Stimulated activated CD8-positive, alpha-beta memory T cell treated with anti-CD3 and anti-CD28 coated beads, Interleukin-12 subunit alpha, Interleukin-12 subunit beta, amount 100 ng/mL, for 1 hour (primary cell): ENCODE data around the gene HOXD3.

Experiments
- DNase-seq: peaks from one replicate; pipeline ENCODE4 v3.0.0-alpha.2; 2020; ENCODE audit warnings: low read depth

HOXD3 gene

DNA sequence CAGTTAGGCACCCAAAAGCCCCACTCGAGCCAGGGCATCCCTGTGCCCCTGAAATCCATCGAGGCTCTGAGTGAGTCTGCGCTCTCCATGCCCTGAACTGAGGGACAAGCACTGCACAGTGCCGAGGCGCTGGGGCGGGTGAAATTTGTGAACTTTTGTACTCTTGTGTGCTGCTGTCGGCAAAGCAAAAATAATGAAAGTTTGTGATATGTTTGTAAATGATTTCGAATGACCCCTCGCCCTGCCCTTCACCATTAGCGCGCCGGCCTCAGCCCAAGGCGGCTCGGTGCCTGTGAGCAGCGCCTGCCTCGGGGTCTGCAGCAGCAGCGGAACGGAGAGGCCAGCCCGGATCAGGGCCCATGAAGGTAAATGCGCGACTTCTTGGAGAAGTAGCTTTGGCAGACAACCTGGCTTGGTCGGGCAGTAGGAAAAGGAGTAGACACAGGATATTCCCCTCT lies 7.6 kb upstream of the HOXD3 start:
- DNase-seq, result no peak

- DNase-seq, result no peak
These were observed 7.0 kb upstream of the HOXD3 start for GRCh38 chr2:176149939-176150583.

- no peak for DNase-seq
These were observed 6.3 kb upstream of the HOXD3 start for GRCh38 chr2:176150584-176151441.

DNA sequence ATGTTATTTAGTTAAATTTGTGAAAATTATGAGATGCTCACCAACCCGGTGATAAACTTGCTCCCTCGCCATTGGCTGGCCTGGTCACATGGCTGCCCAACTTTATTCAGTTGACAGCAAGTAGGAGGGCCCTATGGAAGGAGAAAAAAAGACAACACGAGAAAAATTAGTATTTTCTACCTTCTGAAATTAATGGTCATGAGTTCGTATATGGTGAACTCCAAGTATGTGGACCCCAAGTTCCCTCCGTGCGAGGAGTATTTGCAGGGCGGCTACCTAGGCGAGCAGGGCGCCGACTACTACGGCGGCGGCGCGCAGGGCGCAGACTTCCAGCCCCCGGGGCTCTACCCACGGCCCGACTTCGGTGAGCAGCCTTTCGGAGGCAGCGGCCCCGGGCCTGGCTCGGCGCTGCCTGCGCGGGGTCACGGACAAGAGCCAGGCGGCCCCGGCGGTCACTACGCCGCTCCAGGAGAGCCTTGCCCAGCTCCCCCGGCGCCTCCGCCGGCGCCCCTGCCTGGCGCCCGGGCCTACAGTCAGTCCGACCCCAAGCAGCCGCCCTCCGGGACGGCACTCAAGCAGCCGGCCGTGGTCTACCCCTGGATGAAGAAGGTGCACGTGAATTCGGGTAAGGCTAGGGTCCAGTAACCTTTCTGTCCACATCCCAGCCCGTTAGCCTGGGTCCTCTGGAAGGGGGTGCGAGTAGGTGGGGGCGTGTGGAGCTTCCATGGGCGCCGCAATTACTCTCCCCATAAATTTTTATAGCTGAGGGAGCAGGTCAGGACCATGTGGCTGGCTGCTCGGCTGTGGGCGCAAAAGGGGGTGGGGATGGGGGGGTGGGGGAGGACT lies 5.4 kb upstream of the HOXD3 start, which contains the start of gene HOXD4:
Gene HOXD4 (plus strand): TSS at position 109 of the 846 bp plus-strand sequence. CDS start 84 bp downstream, at position 193.
- DNase-seq, result no peak

DNA sequence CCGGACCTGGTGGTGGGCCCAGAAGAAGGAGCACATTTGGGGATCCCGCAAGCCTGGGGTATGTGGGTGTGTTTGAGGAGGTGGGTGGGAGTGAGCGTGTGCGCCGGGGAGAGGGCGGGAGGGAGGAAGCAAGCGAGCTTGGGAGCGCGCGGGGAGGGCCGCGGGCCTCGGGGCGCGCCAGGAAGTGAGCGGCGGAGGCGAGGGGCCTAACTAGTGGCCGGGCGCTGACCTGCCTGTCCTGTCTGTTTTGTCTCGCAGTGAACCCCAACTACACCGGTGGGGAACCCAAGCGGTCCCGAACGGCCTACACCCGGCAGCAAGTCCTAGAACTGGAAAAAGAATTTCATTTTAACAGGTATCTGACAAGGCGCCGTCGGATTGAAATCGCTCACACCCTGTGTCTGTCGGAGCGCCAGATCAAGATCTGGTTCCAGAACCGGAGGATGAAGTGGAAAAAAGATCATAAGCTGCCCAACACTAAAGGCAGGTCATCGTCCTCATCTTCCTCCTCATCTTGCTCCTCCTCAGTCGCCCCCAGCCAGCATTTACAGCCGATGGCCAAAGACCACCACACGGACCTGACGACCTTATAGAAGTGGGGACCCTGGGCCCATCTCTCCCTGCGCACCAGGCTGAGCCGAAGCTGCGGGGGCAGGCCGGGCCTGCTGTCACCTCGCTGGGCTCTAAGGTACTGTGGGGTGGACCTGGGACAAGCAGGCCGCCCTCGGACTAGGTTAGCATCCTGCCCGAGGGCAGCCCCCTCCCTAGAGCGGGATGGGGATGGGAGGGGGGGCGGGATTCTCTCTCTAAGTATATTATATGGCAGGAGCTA lies 4.5 kb upstream of the HOXD3 start:
- DNase-seq, result no peak

DNA sequence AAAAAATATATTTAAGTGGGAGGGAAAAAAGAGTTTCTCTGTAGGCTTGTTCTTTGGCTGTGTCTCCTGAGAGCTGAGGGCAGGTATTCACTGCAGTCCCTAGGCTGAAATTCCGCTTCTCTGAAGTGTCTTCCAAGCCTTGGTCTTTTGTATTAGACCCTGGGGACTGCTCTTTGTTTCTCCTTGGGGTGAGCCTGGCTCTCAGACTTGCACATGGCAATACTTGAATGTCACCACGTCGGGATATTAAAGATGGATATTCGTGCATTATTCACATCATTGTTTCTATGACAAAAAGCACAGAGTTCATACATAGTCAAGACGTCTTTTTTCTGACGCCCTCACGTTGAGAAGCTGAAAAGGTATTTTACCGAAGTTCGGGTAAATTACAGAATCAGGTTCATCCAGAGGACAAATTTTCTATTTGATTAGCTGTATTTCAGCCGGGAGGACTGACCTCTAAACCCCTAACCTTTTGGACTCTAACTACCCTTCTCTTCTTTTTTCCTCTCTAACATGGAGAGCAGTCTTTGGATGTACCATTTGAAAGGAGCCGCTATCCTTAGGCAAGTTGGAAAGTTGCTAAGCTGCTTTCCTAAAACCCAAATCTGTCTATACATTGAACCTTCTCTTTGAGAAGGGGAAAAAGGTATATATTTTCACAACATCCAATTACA lies 2.4 kb upstream of the HOXD3 start:
- no peak for DNase-seq

DNA sequence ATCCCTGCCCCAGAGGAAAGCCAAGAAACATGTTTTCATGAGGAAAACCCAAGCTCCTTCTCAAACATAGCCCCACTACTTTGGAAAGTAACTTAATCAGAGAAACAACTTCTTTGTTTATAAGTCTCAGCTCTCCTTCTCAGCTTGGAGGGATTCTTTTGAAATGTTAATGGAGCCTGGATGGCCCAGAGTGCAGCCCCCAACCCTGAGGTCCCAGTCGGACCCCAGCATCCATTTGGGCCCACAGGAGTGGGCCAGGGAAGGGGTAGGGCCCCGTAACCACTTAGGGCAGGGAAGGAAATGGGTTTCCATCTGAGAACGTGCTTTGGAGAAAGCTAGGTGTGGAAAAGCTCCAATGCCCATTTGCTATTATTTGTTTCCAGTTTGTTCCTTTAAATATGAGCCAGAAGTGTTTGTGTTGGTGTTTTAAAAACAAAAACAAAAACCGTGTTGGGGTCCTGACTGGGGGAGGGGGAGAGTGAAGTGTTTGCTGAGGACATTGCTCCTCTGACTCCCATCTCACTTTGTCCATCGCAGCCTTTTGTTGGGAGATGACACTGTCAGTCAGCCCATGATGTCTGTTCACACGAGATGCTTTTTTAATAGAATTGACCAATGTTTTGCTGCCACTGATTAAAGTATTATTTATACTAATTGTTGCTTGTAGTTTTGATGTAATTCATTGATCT lies 1.6 kb upstream of the HOXD3 start:
- no peak for DNase-seq

DNA sequence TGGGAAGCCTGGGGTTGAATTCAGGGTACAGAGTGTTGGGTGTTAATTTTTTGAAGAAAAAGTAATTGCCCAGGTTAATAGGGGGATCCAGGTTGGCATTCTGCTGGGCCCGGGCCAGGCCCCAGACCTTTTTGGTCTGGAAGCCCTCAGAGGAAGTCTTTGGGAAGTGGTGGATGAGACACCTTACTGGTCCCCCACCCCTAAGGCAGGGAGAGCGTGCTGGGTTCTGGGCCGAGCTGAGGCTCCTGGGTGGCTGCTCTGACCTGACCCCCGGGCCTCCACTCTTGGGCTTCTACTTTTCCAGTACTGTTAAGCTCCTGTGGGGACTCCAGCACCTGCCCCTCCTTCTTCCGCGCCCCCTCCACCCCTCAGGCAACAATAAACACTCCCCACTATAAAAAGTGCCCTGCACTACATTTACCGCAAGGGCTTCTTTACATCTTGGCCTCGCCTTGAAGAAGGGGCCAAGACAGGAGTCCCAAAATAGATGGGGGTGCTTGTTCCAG lies 753 bp upstream of the HOXD3 start:
- no peak for DNase-seq

GRCh38 chr2:176157499-176158185 lies 535 bp downstream of the HOXD3 start:
- DNase-seq, result no peak

DNA sequence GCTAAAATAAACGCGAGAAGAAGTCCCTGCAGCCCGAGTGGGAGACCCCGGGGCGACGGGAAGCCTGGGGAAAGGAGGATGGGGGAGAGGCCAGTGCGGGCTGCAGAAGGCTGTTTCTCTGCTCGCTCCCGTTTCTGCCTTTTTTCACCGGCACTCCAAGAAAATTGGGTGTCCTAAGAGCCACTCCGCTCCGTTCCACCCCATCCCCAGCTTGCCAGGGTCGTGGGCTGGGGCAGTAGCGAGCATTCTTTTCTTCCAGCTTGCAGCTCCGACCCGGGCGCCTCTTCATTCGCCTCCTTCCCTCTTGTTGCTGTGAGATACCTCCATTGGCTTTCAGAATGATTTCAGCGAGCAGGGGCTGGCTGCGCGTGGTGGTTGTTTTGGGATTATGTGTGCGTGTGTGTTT lies 1.1 kb downstream of the HOXD3 start:
- no peak for DNase-seq

GRCh38 chr2:176158855-176159662 lies 2.0 kb downstream of the HOXD3 start:
- DNase-seq, result no peak

- DNase-seq, result no peak
These were observed 2.6 kb downstream of the HOXD3 start for GRCh38 chr2:176159663-176160250.

- DNase-seq, result no peak
These were observed 3.3 kb downstream of the HOXD3 start for GRCh38 chr2:176160251-176160985.

DNA sequence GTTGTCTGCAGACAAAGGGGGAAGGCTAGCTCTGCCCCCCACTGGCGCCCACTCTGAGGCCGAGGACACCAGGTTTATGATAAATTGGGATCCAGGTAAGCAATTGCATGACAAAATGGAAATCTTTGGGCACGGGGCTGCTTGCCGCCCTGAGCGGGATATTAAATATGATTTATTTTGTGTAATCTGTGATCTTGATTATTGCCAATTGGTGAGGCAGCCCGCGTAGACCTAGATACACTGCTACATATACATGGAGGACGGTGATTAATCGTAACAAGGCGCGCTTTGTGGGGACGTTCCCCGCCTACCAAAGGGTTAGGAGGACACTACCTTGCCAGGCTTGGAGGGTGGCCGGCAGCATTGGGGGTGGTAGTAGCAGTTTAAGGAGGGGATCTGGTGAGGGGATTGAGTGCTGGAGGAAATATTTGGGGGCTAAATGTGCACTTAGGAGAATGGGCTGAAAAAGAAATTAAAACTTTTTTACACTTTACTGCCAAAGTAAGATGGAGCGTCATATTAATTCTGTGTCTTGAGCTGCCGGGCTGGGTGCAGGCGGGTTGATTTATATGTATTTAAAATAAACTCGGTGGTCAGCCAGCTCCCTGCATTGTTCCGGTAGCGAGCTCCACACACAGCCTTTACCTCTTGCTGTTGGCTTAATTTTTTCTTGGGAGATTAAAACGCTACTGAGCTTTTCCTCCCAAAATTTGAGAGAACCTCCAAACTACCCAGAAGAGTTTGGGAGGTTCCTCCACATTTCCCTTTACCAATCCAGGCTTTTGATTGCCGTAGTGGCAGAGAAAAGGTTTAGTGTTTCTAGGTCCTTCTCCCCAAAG lies 4.1 kb downstream of the HOXD3 start:
- no peak for DNase-seq

DNA sequence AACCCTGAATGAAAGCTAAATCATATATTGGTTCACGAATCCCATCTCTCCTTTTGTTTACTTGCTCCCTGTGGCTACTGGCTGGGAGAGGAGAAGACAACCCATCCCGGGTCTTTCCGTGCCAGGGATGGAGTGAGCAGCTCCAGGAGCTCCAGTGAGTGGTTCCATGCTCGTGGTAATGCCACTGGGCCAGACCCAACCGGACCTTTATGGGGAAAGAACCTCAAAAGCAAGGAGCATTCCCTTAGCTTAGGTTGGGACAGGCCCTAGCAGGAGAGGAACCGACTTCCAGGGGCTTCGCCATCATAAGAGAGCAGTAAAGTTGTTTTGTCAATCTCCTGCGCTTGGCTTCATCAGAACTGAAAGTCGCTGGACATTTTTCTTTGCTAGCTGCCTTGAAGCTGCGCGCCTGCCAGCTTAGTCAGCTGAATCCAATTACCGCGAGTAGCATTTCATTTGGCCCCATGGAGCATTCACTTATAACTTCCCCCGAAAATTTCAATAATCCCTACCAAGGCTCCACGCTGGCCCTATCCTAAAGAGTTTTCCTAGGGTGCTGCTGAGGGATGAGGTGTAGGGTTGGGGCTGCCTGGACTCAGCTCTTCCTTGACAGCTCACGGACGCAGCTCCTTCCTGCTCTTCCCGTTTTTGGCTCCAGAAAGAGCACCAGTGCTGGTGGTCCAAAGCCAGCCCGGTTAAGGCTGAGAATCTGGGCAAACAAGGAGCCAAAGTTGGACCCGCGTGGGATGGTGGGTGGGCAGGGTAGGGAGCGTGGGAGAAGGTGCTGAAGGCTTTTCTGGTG lies 4.9 kb downstream of the HOXD3 start:
- DNase-seq, result no peak
